Brain microvascular endothelial cell (primary cell): Measurements from ENCODE around the gene VEGFC.

ENCODE experiments used
- DNase-seq: peaks from one replicate; pipeline ENCODE4 v3.0.0-alpha.2; 2020
- H3K27ac ChIP-seq: fragments of 250-450 bp; sonication (Bioruptor Pico); 2 replicates; pipeline ENCODE4 v1.5.1; 2020; ENCODE audit warnings: mild to moderate bottlenecking, moderate library complexity
- H3K27me3 ChIP-seq: fragments of 250-450 bp; sonication (Bioruptor Pico); replicated peaks from 2 replicates; pipeline ENCODE4 v1.5.1; 2020; ENCODE audit warnings: mild to moderate bottlenecking
- H3K36me3 ChIP-seq: fragments of 250-450 bp; sonication (Bioruptor Pico); replicated peaks from 2 replicates; pipeline ENCODE4 v1.5.1; 2020; ENCODE audit warnings: mild to moderate bottlenecking
- H3K4me3 ChIP-seq: 2 replicates; pipeline ENCODE4 v1.5.1; 2011; ENCODE audit warnings: low read depth, mild to moderate bottlenecking, control low read depth, low read length, moderate library complexity
- in situ Hi-C: cut with HindIII; loops from 2 replicates; pipeline ENCODE4 v1.10.0; 2017; ENCODE audit warnings: low sequenced_read_pairs, low pct_ligation_motif_present
- TF ChIP-seq, protein P1 (sequence below): IDR thresholded peaks from 2 replicates; pipeline ENCODE4 v1.5.1; 2011; ENCODE audit warnings: low read depth, mild to moderate bottlenecking, moderate library complexity, low read length, control low read depth, inconsistent platforms; ENCODE audit errors: missing control alignments

Gene VEGFC, protein sequence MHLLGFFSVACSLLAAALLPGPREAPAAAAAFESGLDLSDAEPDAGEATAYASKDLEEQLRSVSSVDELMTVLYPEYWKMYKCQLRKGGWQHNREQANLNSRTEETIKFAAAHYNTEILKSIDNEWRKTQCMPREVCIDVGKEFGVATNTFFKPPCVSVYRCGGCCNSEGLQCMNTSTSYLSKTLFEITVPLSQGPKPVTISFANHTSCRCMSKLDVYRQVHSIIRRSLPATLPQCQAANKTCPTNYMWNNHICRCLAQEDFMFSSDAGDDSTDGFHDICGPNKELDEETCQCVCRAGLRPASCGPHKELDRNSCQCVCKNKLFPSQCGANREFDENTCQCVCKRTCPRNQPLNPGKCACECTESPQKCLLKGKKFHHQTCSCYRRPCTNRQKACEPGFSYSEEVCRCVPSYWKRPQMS

DNA sequence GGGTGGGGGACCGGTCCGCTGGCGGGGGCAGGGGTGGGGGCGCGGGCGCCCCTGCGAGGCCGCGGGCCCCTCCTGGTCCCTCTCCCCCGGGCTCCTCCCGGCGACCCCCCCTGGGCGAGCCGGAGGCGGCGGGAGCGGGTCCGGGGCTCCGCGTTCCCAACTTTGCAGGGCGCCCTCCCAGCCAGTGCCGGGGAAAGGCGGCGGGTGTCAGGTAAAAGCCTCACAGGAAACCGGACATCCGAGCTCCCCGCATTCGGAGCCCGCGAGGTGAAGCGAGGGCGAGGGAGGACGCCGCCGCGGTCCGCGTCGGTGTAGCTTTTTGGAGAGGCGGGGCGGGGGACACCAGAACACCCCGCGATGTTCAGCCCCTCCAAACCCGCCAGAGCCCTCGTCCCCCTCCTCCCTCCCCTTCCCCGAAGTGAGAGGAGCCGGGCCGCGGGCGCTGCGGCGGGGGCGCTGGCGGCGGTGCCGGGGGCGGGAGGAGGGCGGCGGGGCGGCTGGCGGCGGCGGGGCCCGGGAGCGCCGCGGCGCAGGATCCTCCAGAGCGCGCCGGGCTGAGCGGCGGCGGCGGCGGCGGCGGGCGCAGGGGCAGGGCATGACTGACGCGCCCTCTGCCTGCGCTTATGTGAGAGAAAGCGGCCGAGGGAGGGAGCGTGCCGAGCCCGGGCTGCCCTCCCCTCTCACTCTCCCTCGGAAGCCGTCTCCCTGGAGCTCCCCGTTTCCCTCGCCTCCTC is at the start of gene VEGFC:
TSS of gene VEGFC (minus strand) at position 597 of the 734 bp plus-strand sequence. CDS start 611 bp downstream, outside the sequence.
- peak; percentile 70 for DNase-seq
- H3K27me3 ChIP-seq, result no peaks in the 10 kb centered on the region

DNA sequence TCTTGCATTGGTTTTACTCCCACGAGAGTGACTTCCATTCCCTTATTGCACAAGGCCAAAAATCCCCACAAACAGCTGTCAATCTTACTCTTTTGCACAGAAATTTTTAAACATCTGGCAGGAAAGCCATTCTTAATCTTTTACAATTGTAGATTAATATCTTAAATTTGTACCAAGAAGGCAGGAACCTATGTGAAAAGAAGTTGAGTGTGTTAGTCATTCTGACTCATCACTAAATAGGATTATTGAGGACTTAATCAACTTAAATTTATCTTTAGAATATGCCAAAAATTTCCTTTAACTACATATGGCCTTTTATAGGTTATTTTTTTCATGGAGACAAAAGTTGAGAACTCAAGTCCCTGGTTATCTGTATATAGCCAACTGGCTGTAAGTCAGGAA is 49.0 kb upstream of the VEGFC start:
- no peaks in the 10 kb centered on the region for H3K27me3 ChIP-seq
- H3K36me3 ChIP-seq, result no peaks in the 10 kb centered on the region
- TF ChIP-seq, protein P1, sequence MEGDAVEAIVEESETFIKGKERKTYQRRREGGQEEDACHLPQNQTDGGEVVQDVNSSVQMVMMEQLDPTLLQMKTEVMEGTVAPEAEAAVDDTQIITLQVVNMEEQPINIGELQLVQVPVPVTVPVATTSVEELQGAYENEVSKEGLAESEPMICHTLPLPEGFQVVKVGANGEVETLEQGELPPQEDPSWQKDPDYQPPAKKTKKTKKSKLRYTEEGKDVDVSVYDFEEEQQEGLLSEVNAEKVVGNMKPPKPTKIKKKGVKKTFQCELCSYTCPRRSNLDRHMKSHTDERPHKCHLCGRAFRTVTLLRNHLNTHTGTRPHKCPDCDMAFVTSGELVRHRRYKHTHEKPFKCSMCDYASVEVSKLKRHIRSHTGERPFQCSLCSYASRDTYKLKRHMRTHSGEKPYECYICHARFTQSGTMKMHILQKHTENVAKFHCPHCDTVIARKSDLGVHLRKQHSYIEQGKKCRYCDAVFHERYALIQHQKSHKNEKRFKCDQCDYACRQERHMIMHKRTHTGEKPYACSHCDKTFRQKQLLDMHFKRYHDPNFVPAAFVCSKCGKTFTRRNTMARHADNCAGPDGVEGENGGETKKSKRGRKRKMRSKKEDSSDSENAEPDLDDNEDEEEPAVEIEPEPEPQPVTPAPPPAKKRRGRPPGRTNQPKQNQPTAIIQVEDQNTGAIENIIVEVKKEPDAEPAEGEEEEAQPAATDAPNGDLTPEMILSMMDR, result no peak
- peak overlapping the region; percentile 73 for H3K27ac ChIP-seq
- H3K4me3 ChIP-seq, result no peak overlapping the region
- in situ Hi-C loops, result no loop called here
- DNase-seq, result peak; percentile 27

More for the DNA sequence above, at the start of gene VEGFC:
- peak within 1 kb of the TSS; percentile 90 for H3K4me3 ChIP-seq
- TF ChIP-seq, protein P1, result no peak
- in situ Hi-C loops, result loop anchor here (25.0 kb wide), 1 partner anchor 405 kb away; no protein-coding TSS in a partner anchor
- peak within 1 kb of the TSS; percentile 93 for H3K27ac ChIP-seq
- no peaks in the 10 kb centered on the region for H3K36me3 ChIP-seq

DNA sequence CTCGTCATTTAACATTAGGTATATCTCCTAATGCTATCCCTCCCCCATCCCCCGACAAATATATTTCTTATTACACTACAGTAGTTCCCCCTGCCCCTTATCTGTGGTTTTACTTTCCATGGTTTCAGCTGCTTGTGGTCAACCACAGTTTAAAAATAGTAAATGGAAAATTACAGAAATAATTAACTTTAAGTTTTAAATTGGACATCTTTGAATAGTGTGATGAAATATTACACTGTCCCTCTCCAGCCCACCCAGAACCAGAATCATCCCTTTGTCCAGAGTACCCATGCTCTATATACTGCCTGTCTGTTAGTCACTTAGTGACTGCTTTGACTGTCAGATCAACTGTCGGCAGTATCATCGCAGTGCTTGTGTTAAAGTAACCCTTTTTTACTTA is 47.4 kb upstream of the VEGFC start:
- in situ Hi-C loops, result no loop called here
- peak; percentile 53 for DNase-seq

GRCh38 chr4:176839656-176840055 is 46.9 kb upstream of the VEGFC start:
- H3K27me3 ChIP-seq, result no peaks in the 10 kb centered on the region
- no peaks in the 10 kb centered on the region for H3K36me3 ChIP-seq
- no peak for DNase-seq
- in situ Hi-C loops, result no loop called here
- TF ChIP-seq, protein P1, result no peak
- H3K4me3 ChIP-seq, result no peak overlapping the region
- no peak overlapping the region for H3K27ac ChIP-seq

More for the DNA sequence above, 47.4 kb upstream of the VEGFC start:
- Histone ChIP-seq H3K27ac (peak overlapping the region; percentile 3), H3K36me3 (no peaks in the 10 kb centered on the region), H3K4me3 (no peak overlapping the region), H3K27me3 (no peaks in the 10 kb centered on the region)
- TF ChIP-seq, protein P1, result no peak

- Histone ChIP-seq H3K27ac (peak overlapping the region; percentile 22), H3K27me3 (no peaks in the 10 kb centered on the region), H3K36me3 (no peaks in the 10 kb centered on the region), H3K4me3 (no peak overlapping the region)
- TF ChIP-seq, protein P1, result no peak
- DNase-seq, result no peak
- in situ Hi-C loops, result no loop called here
Measured at GRCh38 chr4:176838601-176839433, 46.1 kb upstream of the VEGFC start.
